Keratinocyte (primary cell): ENCODE results near the gene PHF12. TPM values are rescaled to one million over a fixed set of nuclear protein-coding genes. Genes with fewer than 3 reads are reported as not detected.

Experiments
- DNase-seq: peaks from one replicate; pipeline ENCODE4 v3.0.0-alpha.2; 2011; ENCODE audit warnings: low read depth, missing footprints, low spot score
- FAIRE-seq: peaks from 2 replicates; lab custom pipeline; 2011; peaks lifted over from hg19 to GRCh38; lab: Jason Lieb, UNC
- H2AFZ ChIP-seq: 2 replicates; pipeline ENCODE4 v1.6.0; 2012; ENCODE audit warnings: low read length, control low read depth, inconsistent platforms; ENCODE audit not compliant: control insufficient read depth
- H3K27ac ChIP-seq: 2 replicates; pipeline ENCODE4 v1.5.1; 2011; ENCODE audit warnings: low read length; ENCODE audit not compliant: control insufficient read depth, insufficient read depth
- H3K27me3 ChIP-seq: 3 replicates; pipeline ENCODE4 v1.6.0; 2011; ENCODE audit warnings: low read length; ENCODE audit not compliant: control insufficient read depth, insufficient read depth; ENCODE audit errors: extremely low read depth
- H3K36me3 ChIP-seq, 2 experiments: 2 replicates in 1 of 2; 3 replicates in 1 of 2; pipeline ENCODE4 v1.5.1; 2011; ENCODE audit warnings: low read length in 2 of 2, mild to moderate bottlenecking in 1 of 2; ENCODE audit not compliant: control insufficient read depth in 2 of 2, insufficient read depth in 2 of 2; ENCODE audit errors: extremely low read depth in 1 of 2
- H3K4me1 ChIP-seq: 3 replicates; pipeline ENCODE4 v1.5.1; 2011; ENCODE audit warnings: low read length; ENCODE audit not compliant: control insufficient read depth, insufficient read depth; ENCODE audit errors: extremely low read depth
- H3K4me2 ChIP-seq: 3 replicates; pipeline ENCODE4 v1.6.0; 2011; ENCODE audit warnings: low read depth, low read length; ENCODE audit not compliant: control insufficient read depth, insufficient read depth; ENCODE audit errors: extremely low read depth
- H3K4me3 ChIP-seq, 3 experiments: fragments of 200-600 bp in 1 of 3; sonication (generic) in 1 of 3; 2 replicates in 2 of 3; 3 replicates in 1 of 3; pipeline ENCODE4 v1.5.1; 2011 to 2016; ENCODE audit warnings: low read length in 3 of 3, mild to moderate bottlenecking in 3 of 3, control low read depth in 2 of 3, inconsistent platforms in 1 of 3, low read depth in 1 of 3, mixed read lengths in 1 of 3, mixed run types in 1 of 3, moderate library complexity in 1 of 3; ENCODE audit not compliant: control insufficient read depth in 2 of 3, insufficient read depth in 2 of 3; ENCODE audit errors: extremely low read depth in 1 of 3
- H3K79me2 ChIP-seq: 2 replicates; pipeline ENCODE4 v1.6.0; 2012; ENCODE audit warnings: low read length; ENCODE audit not compliant: control insufficient read depth, insufficient read depth
- H3K9ac ChIP-seq: 3 replicates; pipeline ENCODE4 v1.6.0; 2011; ENCODE audit warnings: low read length; ENCODE audit not compliant: control insufficient read depth, insufficient read depth; ENCODE audit errors: extremely low read depth
- H3K9me1 ChIP-seq: 3 replicates; pipeline ENCODE4 v1.6.0; 2011; ENCODE audit warnings: low read length; ENCODE audit not compliant: control insufficient read depth, insufficient read depth; ENCODE audit errors: extremely low read depth
- H3K9me3 ChIP-seq: 2 replicates; pipeline ENCODE4 v1.5.1; 2012; ENCODE audit warnings: low read depth, low read length; ENCODE audit not compliant: control insufficient read depth
- H4K20me1 ChIP-seq: 3 replicates; pipeline ENCODE4 v1.6.0; 2011; ENCODE audit warnings: low read length; ENCODE audit not compliant: control insufficient read depth, insufficient read depth; ENCODE audit errors: extremely low read depth
- CTCF ChIP-seq, 3 experiments: IDR thresholded peaks in 1 of 3; conservative IDR thresholded peaks in 1 of 3; optimal IDR thresholded peaks in 1 of 3; 2 replicates in 2 of 3; 3 replicates in 1 of 3; pipeline versions ENCODE3 to v1.5.1; 2011; ENCODE audit warnings: low read length in 3 of 3, mild to moderate bottlenecking in 3 of 3, moderate library complexity in 2 of 3, control low read depth in 1 of 3, inconsistent platforms in 1 of 3; ENCODE audit not compliant: insufficient read depth in 2 of 3; ENCODE audit errors: extremely low read depth in 1 of 3
- EZH2 ChIP-seq: IDR thresholded peaks from one replicate; pipeline ENCODE4 v1.6.1; 2012; ENCODE audit warnings: inconsistent platforms, mild to moderate bottlenecking, low read length, moderate library complexity
- dilution Hi-C: fragments of 300-500 bp; cut with MboI; formaldehyde crosslinking; loops from one replicate; pipeline ENCODE4 v1.7.0; 2020; ENCODE audit warnings: low sequenced_read_pairs; ENCODE audit not compliant: extremely low pct_ligation_motif_present
- polyA plus RNA-seq, 5 experiments: library from polyadenylated mRNA; depleted of rRNA in 3 of 5; stranded (reverse) in 3 of 5; stranded (forward) in 1 of 5; unstranded in 1 of 5; fragments of >200 nt; gene quantifications; 1 replicate in 1 of 5; 2 replicates in 3 of 5; 3 replicates in 1 of 5; pipeline versions ENCODE4 v1.2.1 to v1.2.3, GENCODE V29; 2011 to 2012; ENCODE audit warnings: missing spikeins in 2 of 5, low read depth in 1 of 5, low replicate concordance in 1 of 5

The PHF12 gene
- polyA plus RNA-seq, 1 donor (not counting 4 experiments of a cell fraction or from before 2014, with no cell fraction given) = 9.6 TPM

- H3K36me3 ChIP-seq = no peaks in the 10 kb centered on the region
- no peaks in the 10 kb centered on the region for H3K79me2 ChIP-seq
- no peak overlapping the region for H3K4me3 ChIP-seq
- dilution Hi-C loops = no loop called here
- TF ChIP-seq CTCF (optimal IDR thresholded peaks at IDR 0.05 in 1 of 3, IDR thresholded peaks at IDR 0.05 in 1 of 3, conservative IDR thresholded peaks at IDR 0.05 in 1 of 3; ENCODE audit: extremely low read depth in 1 of 3, insufficient read depth in 2 of 3, low read length in 3 of 3) (no peak), EZH2 (no peak)
- H3K27me3 ChIP-seq = peaks cover 42% of the 10 kb centered on the region
- H3K4me1 ChIP-seq = peaks cover 4% of the 10 kb centered on the region
- no peak overlapping the region for H3K4me2 ChIP-seq
- no peaks in the 10 kb centered on the region for H3K9me3 ChIP-seq
- DNase-seq (no peak), FAIRE-seq (no peak)
- no peak overlapping the region for H3K9ac ChIP-seq
- H4K20me1 ChIP-seq = no peaks in the 10 kb centered on the region
- no peak overlapping the region for H3K27ac ChIP-seq
- H3K9me1 ChIP-seq = no peaks in the 10 kb centered on the region
- H2AFZ ChIP-seq = no peak overlapping the region
These were observed 17.6 kb upstream of the PHF12 start for GRCh38 chr17:28968914-28969295.

- Histone ChIP-seq H3K4me1 (peaks cover 4% of the 10 kb centered on the region), H3K9me1 (no peaks in the 10 kb centered on the region), H3K36me3 (no peaks in the 10 kb centered on the region), H3K79me2 (no peaks in the 10 kb centered on the region), H3K27me3 (peaks cover 37% of the 10 kb centered on the region), H3K4me2 (no peak overlapping the region), H4K20me1 (no peaks in the 10 kb centered on the region), H3K9me3 (no peaks in the 10 kb centered on the region), H3K4me3 (no peak overlapping the region), H3K9ac (no peak overlapping the region), H3K27ac (no peak overlapping the region), H2AFZ (no peak overlapping the region)
- TF ChIP-seq CTCF (optimal IDR thresholded peaks at IDR 0.05 in 1 of 3, IDR thresholded peaks at IDR 0.05 in 1 of 3, conservative IDR thresholded peaks at IDR 0.05 in 1 of 3; ENCODE audit: extremely low read depth in 1 of 3, insufficient read depth in 2 of 3, low read length in 3 of 3) (no peak), EZH2 (peak; percentile 4)
- FAIRE-seq = no peak
- no peak for DNase-seq
- dilution Hi-C loops = no loop called here
These were observed 17.1 kb upstream of the PHF12 start for GRCh38 chr17:28968231-28968913.
